Panc1 (cell line): ENCODE measurements around the gene AGAP1.

Source experiments
- POLR2AphosphoS5 ChIP-seq: IDR thresholded peaks from 2 replicates; pipeline ENCODE4 v1.6.1; 2012; ENCODE audit warnings: mild to moderate bottlenecking, low read depth, low read length, moderate library complexity
- TCF7L2 ChIP-seq: IDR thresholded peaks from 2 replicates; pipeline ENCODE4 v1.6.1; 2011; ENCODE audit warnings: mild to moderate bottlenecking, low read depth, low read length, inconsistent platforms
- TF ChIP-seq, protein P1 (sequence below): fragments of 450-650 bp; IDR thresholded peaks from 2 replicates; pipeline ENCODE4 v1.5.1; 2017; ENCODE audit warnings: mild to moderate bottlenecking
- TF ChIP-seq, protein P2 (sequence below), 2 experiments: IDR thresholded peaks; 2 replicates each; pipeline ENCODE4 v1.6.1; 2011 to 2012; ENCODE audit warnings: low read depth in 2 of 2, control low read depth in 1 of 2, low read length in 1 of 2, mild to moderate bottlenecking in 1 of 2, moderate library complexity in 1 of 2; ENCODE audit not compliant: insufficient read depth in 1 of 2

DNA sequence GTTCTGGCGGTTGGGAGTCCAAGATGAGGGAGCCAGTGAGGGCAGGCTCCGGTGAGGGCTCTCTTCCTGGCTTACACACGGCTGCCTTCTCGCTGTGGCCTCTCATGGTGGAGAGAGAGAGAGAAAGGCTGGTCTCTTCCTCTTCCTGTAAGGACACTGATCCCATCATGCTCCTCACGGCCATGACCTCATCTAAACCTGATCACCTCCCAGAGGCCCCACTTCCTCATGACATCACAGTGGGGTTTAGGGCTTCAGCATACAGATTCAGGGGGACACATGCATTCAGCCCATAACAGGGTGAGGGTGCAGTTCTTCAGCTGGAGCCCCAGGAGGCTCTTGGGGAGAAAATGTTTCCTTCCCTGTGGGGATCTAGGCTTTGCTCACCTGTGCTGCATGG, 29.2 kb downstream of the AGAP1 start:
- TF ChIP-seq, protein P1, sequence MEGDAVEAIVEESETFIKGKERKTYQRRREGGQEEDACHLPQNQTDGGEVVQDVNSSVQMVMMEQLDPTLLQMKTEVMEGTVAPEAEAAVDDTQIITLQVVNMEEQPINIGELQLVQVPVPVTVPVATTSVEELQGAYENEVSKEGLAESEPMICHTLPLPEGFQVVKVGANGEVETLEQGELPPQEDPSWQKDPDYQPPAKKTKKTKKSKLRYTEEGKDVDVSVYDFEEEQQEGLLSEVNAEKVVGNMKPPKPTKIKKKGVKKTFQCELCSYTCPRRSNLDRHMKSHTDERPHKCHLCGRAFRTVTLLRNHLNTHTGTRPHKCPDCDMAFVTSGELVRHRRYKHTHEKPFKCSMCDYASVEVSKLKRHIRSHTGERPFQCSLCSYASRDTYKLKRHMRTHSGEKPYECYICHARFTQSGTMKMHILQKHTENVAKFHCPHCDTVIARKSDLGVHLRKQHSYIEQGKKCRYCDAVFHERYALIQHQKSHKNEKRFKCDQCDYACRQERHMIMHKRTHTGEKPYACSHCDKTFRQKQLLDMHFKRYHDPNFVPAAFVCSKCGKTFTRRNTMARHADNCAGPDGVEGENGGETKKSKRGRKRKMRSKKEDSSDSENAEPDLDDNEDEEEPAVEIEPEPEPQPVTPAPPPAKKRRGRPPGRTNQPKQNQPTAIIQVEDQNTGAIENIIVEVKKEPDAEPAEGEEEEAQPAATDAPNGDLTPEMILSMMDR = no peak
- no peak for TF ChIP-seq TCF7L2
- TF ChIP-seq, protein P2, sequence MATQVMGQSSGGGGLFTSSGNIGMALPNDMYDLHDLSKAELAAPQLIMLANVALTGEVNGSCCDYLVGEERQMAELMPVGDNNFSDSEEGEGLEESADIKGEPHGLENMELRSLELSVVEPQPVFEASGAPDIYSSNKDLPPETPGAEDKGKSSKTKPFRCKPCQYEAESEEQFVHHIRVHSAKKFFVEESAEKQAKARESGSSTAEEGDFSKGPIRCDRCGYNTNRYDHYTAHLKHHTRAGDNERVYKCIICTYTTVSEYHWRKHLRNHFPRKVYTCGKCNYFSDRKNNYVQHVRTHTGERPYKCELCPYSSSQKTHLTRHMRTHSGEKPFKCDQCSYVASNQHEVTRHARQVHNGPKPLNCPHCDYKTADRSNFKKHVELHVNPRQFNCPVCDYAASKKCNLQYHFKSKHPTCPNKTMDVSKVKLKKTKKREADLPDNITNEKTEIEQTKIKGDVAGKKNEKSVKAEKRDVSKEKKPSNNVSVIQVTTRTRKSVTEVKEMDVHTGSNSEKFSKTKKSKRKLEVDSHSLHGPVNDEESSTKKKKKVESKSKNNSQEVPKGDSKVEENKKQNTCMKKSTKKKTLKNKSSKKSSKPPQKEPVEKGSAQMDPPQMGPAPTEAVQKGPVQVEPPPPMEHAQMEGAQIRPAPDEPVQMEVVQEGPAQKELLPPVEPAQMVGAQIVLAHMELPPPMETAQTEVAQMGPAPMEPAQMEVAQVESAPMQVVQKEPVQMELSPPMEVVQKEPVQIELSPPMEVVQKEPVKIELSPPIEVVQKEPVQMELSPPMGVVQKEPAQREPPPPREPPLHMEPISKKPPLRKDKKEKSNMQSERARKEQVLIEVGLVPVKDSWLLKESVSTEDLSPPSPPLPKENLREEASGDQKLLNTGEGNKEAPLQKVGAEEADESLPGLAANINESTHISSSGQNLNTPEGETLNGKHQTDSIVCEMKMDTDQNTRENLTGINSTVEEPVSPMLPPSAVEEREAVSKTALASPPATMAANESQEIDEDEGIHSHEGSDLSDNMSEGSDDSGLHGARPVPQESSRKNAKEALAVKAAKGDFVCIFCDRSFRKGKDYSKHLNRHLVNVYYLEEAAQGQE (IDR thresholded peaks at IDR 0.05; ENCODE audit: insufficient read depth in 1 of 2, low read depth in 2 of 2, low read length in 1 of 2) = no peak
- no peak for TF ChIP-seq POLR2AphosphoS5
